OCI-LY3 (cell line): ENCODE results near the gene SHISA4.
"Not testable (repeated sequence)": the region's sequence is repeated elsewhere in the genome, so short reads cannot be mapped to it uniquely, and the experiment has no call there.

Experiments used
- H2AFZ ChIP-seq: fragments of 200-600, 300-600 bp; shearing (Covaris generic); 2 replicates; pipeline ENCODE4 v1.6.0; 2014; ENCODE audit warnings: antibody characterized with exemption, low read depth, low read length
- H3K27ac ChIP-seq: fragments of 200-600, 300-600 bp; sonication (generic); 2 replicates; pipeline ENCODE4 v1.5.1; 2014; ENCODE audit warnings: mild to moderate bottlenecking, low read length, moderate library complexity, mixed read lengths
- H3K27me3 ChIP-seq: fragments of 200-600, 300-600 bp; sonication (generic); 2 replicates; pipeline ENCODE4 v1.6.1; 2014; ENCODE audit warnings: low read depth, low read length, mixed read lengths
- H3K36me3 ChIP-seq: fragments of 200-600, 300-600 bp; sonication (generic); replicated peaks from 2 replicates; pipeline ENCODE3; 2014; ENCODE audit warnings: low read depth, low read length, mixed read lengths
- H3K4me1 ChIP-seq: fragments of 300-600, 200-600 bp; sonication (generic); 2 replicates; pipeline ENCODE4 v1.6.1; 2014; ENCODE audit warnings: low read length, mixed read lengths
- H3K4me2 ChIP-seq: fragments of 200-600, 300-600 bp; sonication (generic); 2 replicates; pipeline ENCODE4 v1.6.1; 2014; ENCODE audit warnings: low read length, mixed read lengths
- H3K4me3 ChIP-seq: fragments of 300-600, 200-600 bp; sonication (generic); 2 replicates; pipeline ENCODE4 v1.5.1; 2014; ENCODE audit warnings: antibody characterized with exemption, mild to moderate bottlenecking, low read length, moderate library complexity
- H3K79me2 ChIP-seq: fragments of 300-600, 200-600 bp; shearing (Covaris generic); 2 replicates; pipeline ENCODE4 v1.6.1; 2014; ENCODE audit warnings: mild to moderate bottlenecking, low read length, mixed read lengths
- H3K9ac ChIP-seq: fragments of 300-600, 200-600 bp; shearing (Covaris generic); 2 replicates; pipeline ENCODE4 v1.6.0; 2014; ENCODE audit warnings: mild to moderate bottlenecking, low read length, moderate library complexity
- H3K9me3 ChIP-seq: fragments of 200-600, 300-600 bp; shearing (Covaris generic); 2 replicates; pipeline ENCODE4 v1.6.1; 2014; ENCODE audit warnings: low read length, mixed read lengths; ENCODE audit not compliant: insufficient read depth
- H4K20me1 ChIP-seq: fragments of 200-600, 300-600 bp; sonication (generic); 2 replicates; pipeline ENCODE4 v1.6.1; 2016; ENCODE audit warnings: low read length, mixed read lengths; ENCODE audit not compliant: insufficient read depth
- CTCF ChIP-seq: fragments of 200-600, 300-600 bp; sonication (generic); IDR thresholded peaks from 2 replicates; pipeline ENCODE4 v1.5.1; 2014; ENCODE audit warnings: antibody characterized with exemption, low read length, low read depth
- EZH2phosphoT487 ChIP-seq: fragments of 200-600 bp; shearing (Covaris generic); IDR thresholded peaks from 2 replicates; pipeline ENCODE4 v1.6.1; 2018; ENCODE audit warnings: antibody characterized with exemption, mixed run types, low read depth

The SHISA4 gene

GRCh38 chr1:201939148-201939547 is 50.5 kb downstream of the SHISA4 start:
- H3K4me3 ChIP-seq: no peak overlapping the region
- no peaks in the 10 kb centered on the region for H4K20me1 ChIP-seq
- no peaks in the 10 kb centered on the region for H3K9me3 ChIP-seq
- no peak overlapping the region for H3K27ac ChIP-seq
- H3K4me1 ChIP-seq: no peaks in the 10 kb centered on the region
- no peak overlapping the region for H2AFZ ChIP-seq
- peaks cover 9% of the 10 kb centered on the region for H3K27me3 ChIP-seq
- no peak overlapping the region for H3K4me2 ChIP-seq
- no peak overlapping the region for H3K9ac ChIP-seq
- H3K36me3 ChIP-seq: no peaks in the 10 kb centered on the region
- TF ChIP-seq EZH2phosphoT487: no peak
- no peaks in the 10 kb centered on the region for H3K79me2 ChIP-seq

GRCh38 chr1:201939574-201939973 is 50.9 kb downstream of the SHISA4 start:
- H3K79me2 ChIP-seq: no peaks in the 10 kb centered on the region

GRCh38 chr1:201940316-201940715 is 51.6 kb downstream of the SHISA4 start:
- not testable (repeated sequence) for H3K27me3 ChIP-seq, H4K20me1 ChIP-seq, H3K36me3 ChIP-seq, H3K79me2 ChIP-seq, H3K9ac ChIP-seq, H3K27ac ChIP-seq, H3K4me2 ChIP-seq, H3K9me3 ChIP-seq, H3K4me3 ChIP-seq, H2AFZ ChIP-seq, H3K4me1 ChIP-seq

More at GRCh38 chr1:201939574-201939973, 50.9 kb downstream of the SHISA4 start:
- no peaks in the 10 kb centered on the region for H3K36me3 ChIP-seq
- no peaks in the 10 kb centered on the region for H3K4me1 ChIP-seq
- H3K4me2 ChIP-seq: no peak overlapping the region
- H3K27ac ChIP-seq: no peak overlapping the region
- no peak for TF ChIP-seq EZH2phosphoT487
- no peak for TF ChIP-seq CTCF
- no peak overlapping the region for H3K9ac ChIP-seq
- no peak overlapping the region for H3K4me3 ChIP-seq
- H3K27me3 ChIP-seq: peaks cover 5% of the 10 kb centered on the region
- no peaks in the 10 kb centered on the region for H3K9me3 ChIP-seq
- H2AFZ ChIP-seq: no peak overlapping the region
- H4K20me1 ChIP-seq: no peaks in the 10 kb centered on the region

- Histone ChIP-seq H3K4me3 (no peak overlapping the region), H3K36me3 (no peaks in the 10 kb centered on the region), H4K20me1 (no peaks in the 10 kb centered on the region), H3K4me2 (no peak overlapping the region), H3K9me3 (no peaks in the 10 kb centered on the region), H2AFZ (no peak overlapping the region), H3K79me2 (no peaks in the 10 kb centered on the region), H3K27me3 (peaks cover 13% of the 10 kb centered on the region), H3K9ac (no peak overlapping the region), H3K27ac (no peak overlapping the region), H3K4me1 (no peaks in the 10 kb centered on the region)
- TF ChIP-seq EZH2phosphoT487: no peak
- no peak for TF ChIP-seq CTCF
Measured at GRCh38 chr1:201941420-201942128, 52.9 kb downstream of the SHISA4 start.

DNA sequence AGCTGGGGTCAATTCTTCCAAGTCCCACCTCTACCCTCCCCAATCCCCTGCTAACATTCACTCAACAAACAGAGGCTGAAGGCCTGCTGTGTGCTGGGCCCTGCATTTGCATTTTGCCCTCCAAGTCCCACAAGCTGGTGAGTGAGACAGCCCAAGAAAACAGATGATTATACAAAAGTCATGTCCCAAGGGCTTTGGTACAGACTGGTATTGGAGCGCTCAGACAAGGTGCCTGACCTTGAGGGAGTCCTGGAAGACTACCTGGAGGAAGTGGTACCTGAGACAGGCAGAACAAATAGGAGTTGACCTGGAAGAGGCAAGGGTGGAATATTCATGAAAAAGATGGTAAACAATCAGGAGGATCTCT is 53.4 kb downstream of the SHISA4 start:
- no peak overlapping the region for H3K27ac ChIP-seq
- H3K79me2 ChIP-seq: no peaks in the 10 kb centered on the region
- no peaks in the 10 kb centered on the region for H4K20me1 ChIP-seq
- no peak for TF ChIP-seq CTCF
- no peak for TF ChIP-seq EZH2phosphoT487
- no peak overlapping the region for H3K9ac ChIP-seq
- no peaks in the 10 kb centered on the region for H3K36me3 ChIP-seq
- H3K9me3 ChIP-seq: no peaks in the 10 kb centered on the region
- H3K4me3 ChIP-seq: no peak overlapping the region
- no peak overlapping the region for H3K4me2 ChIP-seq
- H3K4me1 ChIP-seq: no peaks in the 10 kb centered on the region
- no peak overlapping the region for H2AFZ ChIP-seq
- H3K27me3 ChIP-seq: peaks cover 18% of the 10 kb centered on the region
